Measurements from ENCODE around the gene PAX6.

- TF ChIP-seq, protein P1, sequence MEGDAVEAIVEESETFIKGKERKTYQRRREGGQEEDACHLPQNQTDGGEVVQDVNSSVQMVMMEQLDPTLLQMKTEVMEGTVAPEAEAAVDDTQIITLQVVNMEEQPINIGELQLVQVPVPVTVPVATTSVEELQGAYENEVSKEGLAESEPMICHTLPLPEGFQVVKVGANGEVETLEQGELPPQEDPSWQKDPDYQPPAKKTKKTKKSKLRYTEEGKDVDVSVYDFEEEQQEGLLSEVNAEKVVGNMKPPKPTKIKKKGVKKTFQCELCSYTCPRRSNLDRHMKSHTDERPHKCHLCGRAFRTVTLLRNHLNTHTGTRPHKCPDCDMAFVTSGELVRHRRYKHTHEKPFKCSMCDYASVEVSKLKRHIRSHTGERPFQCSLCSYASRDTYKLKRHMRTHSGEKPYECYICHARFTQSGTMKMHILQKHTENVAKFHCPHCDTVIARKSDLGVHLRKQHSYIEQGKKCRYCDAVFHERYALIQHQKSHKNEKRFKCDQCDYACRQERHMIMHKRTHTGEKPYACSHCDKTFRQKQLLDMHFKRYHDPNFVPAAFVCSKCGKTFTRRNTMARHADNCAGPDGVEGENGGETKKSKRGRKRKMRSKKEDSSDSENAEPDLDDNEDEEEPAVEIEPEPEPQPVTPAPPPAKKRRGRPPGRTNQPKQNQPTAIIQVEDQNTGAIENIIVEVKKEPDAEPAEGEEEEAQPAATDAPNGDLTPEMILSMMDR (IDR thresholded peaks at IDR 0.05): no peak
- TF ChIP-seq POLR2AphosphoS5 (IDR thresholded peaks at IDR 0.05): no peak
Measured at GRCh38 chr11:31823644-31824331, 12.7 kb upstream of the PAX6 start.

Measured in breast epithelium (tissue), 3 donors.